Esophagus muscularis mucosa (tissue), 3 donors: Measurements from ENCODE around the gene TLNRD1.

Experiments used
- CTCF ChIP-seq, 3 experiments: fragments of 200-600 bp in 2 of 3; fragments of 450-650 bp in 1 of 3; sonication (generic) in 2 of 3; IDR thresholded peaks; one replicate each; pipeline ENCODE4 v1.5.1; 2017 to 2019; ENCODE audit warnings: antibody characterized with exemption in 3 of 3, mild to moderate bottlenecking in 2 of 3, moderate library complexity in 1 of 3
- EP300 ChIP-seq: sonication (generic); formaldehyde crosslinking; IDR thresholded peaks from one replicate; pipeline ENCODE4 v1.6.1; 2017; ENCODE audit warnings: antibody characterized with exemption

GRCh38 chr15:80984856-80985255 lies 15.9 kb upstream of the TLNRD1 start:
- TF ChIP-seq CTCF (IDR thresholded peaks at IDR 0.05) (no peak), EP300 (no peak)
